ENCODE data around the gene OR2Z1.

DNA sequence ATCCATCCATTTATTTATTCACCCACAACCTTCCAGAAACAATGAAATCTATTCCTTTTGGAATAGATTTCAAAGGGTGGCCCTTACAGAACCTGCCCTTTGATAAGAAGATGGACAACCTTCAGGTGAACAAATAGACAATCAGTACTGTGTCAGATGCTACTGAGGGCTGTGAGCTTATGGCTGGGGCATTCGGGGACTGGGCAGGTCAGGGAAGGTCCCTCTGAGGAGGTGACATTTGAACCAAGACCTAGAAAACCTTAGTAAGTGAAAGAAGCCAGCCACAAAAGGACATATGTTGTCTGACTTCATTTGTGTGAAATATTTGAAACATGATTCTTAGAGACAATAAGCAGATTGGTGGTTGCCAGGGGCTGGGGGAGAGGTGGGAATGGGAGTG lies 38.5 kb upstream of the OR2Z1 start:
- TF ChIP-seq, protein P1, sequence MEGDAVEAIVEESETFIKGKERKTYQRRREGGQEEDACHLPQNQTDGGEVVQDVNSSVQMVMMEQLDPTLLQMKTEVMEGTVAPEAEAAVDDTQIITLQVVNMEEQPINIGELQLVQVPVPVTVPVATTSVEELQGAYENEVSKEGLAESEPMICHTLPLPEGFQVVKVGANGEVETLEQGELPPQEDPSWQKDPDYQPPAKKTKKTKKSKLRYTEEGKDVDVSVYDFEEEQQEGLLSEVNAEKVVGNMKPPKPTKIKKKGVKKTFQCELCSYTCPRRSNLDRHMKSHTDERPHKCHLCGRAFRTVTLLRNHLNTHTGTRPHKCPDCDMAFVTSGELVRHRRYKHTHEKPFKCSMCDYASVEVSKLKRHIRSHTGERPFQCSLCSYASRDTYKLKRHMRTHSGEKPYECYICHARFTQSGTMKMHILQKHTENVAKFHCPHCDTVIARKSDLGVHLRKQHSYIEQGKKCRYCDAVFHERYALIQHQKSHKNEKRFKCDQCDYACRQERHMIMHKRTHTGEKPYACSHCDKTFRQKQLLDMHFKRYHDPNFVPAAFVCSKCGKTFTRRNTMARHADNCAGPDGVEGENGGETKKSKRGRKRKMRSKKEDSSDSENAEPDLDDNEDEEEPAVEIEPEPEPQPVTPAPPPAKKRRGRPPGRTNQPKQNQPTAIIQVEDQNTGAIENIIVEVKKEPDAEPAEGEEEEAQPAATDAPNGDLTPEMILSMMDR (IDR thresholded peaks at IDR 0.05) = no peak
- TF ChIP-seq POLR2AphosphoS5 (IDR thresholded peaks at IDR 0.05) (no peak), POLR2A (IDR thresholded peaks at IDR 0.05) (no peak)
